IMR-90 (cell line): Measurements from ENCODE around the gene TRABD. TPM values are rescaled to one million over a fixed set of nuclear protein-coding genes. Genes with fewer than 3 reads are reported as not detected.

Experiments used
- ATAC-seq: fragments of 200-7000 bp; cut with Tn5 transposase; 2 replicates; pipeline ENCODE4 v1.9.1; 2020; ENCODE audit warnings: low read depth, mild to moderate bottlenecking, moderate library complexity
- BruUV-seq: library from RNA; stranded (reverse); fragments of 400-500 nt; replicated peaks from 2 replicates; lab custom pipeline; 2021; lab: Mats Ljungman, UMichigan
- CTCF ChIA-PET: fragments of 300-600 bp; formaldehyde crosslinking; extraction: SDS; loops from one replicate; lab custom pipeline; 2021; ENCODE audit warnings: antibody characterized with exemption; lab: Yijun Ruan, JAX
- POLR2A ChIA-PET: fragments of 300-600 bp; sonication (Branson Sonifier 250); formaldehyde crosslinking; loops from one replicate; lab custom pipeline; 2022; ENCODE audit warnings: antibody characterized with exemption; ENCODE audit not compliant: unreplicated experiment; lab: Charles Lee
- DNase-seq: peaks from one replicate; pipeline ENCODE4 v3.0.0; 2013
- H2AFZ ChIP-seq: replicated peaks from 2 replicates; pipeline ENCODE3; 2013; ENCODE audit warnings: low read length, mild to moderate bottlenecking; ENCODE audit not compliant: poor library complexity
- H2AK5ac ChIP-seq: 2 replicates; pipeline ENCODE4 v1.6.1; 2013; ENCODE audit warnings: low read depth, low read length, inconsistent platforms
- H2AK9ac ChIP-seq: replicated peaks from 2 replicates; pipeline ENCODE3; 2013; ENCODE audit warnings: mild to moderate bottlenecking, low read depth, low read length, moderate library complexity; ENCODE audit not compliant: poor library complexity
- H2BK120ac ChIP-seq: 2 replicates; pipeline ENCODE4 v1.6.1; 2013; ENCODE audit warnings: low read depth, low read length, inconsistent platforms
- H2BK15ac ChIP-seq: 3 replicates; pipeline ENCODE4 v1.6.1; 2013; ENCODE audit warnings: low read depth, low read length, inconsistent platforms
- H2BK20ac ChIP-seq: 2 replicates; pipeline ENCODE4 v1.6.1; 2013; ENCODE audit warnings: low read depth, mild to moderate bottlenecking, inconsistent platforms, low read length, moderate library complexity
- H2BK5ac ChIP-seq: 2 replicates; pipeline ENCODE4 v1.6.1; 2013; ENCODE audit warnings: mild to moderate bottlenecking, low read depth, low read length, inconsistent platforms; ENCODE audit not compliant: poor library complexity, severe bottlenecking
- H3K14ac ChIP-seq: replicated peaks from 2 replicates; pipeline ENCODE4 v1.6.1; 2013; ENCODE audit warnings: low read depth, low read length, inconsistent platforms
- H3K18ac ChIP-seq: 2 replicates; pipeline ENCODE4 v1.6.1; 2013; ENCODE audit warnings: low read depth, low read length, control low read depth
- H3K23ac ChIP-seq: 2 replicates; pipeline ENCODE4 v1.6.1; 2013; ENCODE audit warnings: low read depth, low read length, inconsistent platforms
- H3K27ac ChIP-seq: 2 replicates; pipeline ENCODE4 v1.5.1; 2013; ENCODE audit warnings: mild to moderate bottlenecking, control low read depth, low read length; ENCODE audit not compliant: insufficient read depth
- H3K27me3 ChIP-seq: 2 replicates; pipeline ENCODE4 v1.6.1; 2013; ENCODE audit warnings: low read length; ENCODE audit not compliant: control insufficient read depth, insufficient read depth
- H3K36me3 ChIP-seq: 2 replicates; pipeline ENCODE4 v1.6.1; 2013; ENCODE audit warnings: low read length, mixed read lengths; ENCODE audit not compliant: control insufficient read depth, insufficient read depth
- H3K4ac ChIP-seq: 2 replicates; pipeline ENCODE4 v1.6.1; 2013; ENCODE audit warnings: low read depth, low read length, inconsistent platforms
- H3K4me1 ChIP-seq: 2 replicates; pipeline ENCODE4 v1.6.1; 2013; ENCODE audit warnings: low read length, mixed read lengths; ENCODE audit not compliant: control insufficient read depth, insufficient read depth
- H3K4me2 ChIP-seq: 2 replicates; pipeline ENCODE4 v1.6.1; 2013; ENCODE audit warnings: low read depth, mild to moderate bottlenecking, control low read depth, low read length, moderate library complexity
- H3K4me3 ChIP-seq: 2 replicates; pipeline ENCODE4 v1.5.1; 2013; ENCODE audit warnings: low read depth, mild to moderate bottlenecking, control low read depth, low read length, moderate library complexity; ENCODE audit not compliant: insufficient read depth
- H3K56ac ChIP-seq: 2 replicates; pipeline ENCODE4 v1.6.1; 2013; ENCODE audit warnings: low read length, inconsistent platforms; ENCODE audit not compliant: insufficient read depth; ENCODE audit errors: extremely low read depth
- H3K79me1 ChIP-seq, 2 experiments: 2 replicates each; pipeline ENCODE4 v1.6.1; 2013; ENCODE audit warnings: low read length in 2 of 2, inconsistent platforms in 1 of 2, low read depth in 1 of 2
- H3K9ac ChIP-seq: 2 replicates; pipeline ENCODE4 v1.6.1; 2013; ENCODE audit warnings: low read depth, low read length, control low read depth
- H3K9me1 ChIP-seq: 2 replicates; pipeline ENCODE4 v1.6.1; 2013; ENCODE audit warnings: low read length, inconsistent platforms; ENCODE audit not compliant: insufficient read depth
- H3K9me3 ChIP-seq: 2 replicates; pipeline ENCODE4 v1.6.1; 2013; ENCODE audit warnings: low read length; ENCODE audit not compliant: control insufficient read depth, insufficient read depth
- H4K20me1 ChIP-seq: 2 replicates; pipeline ENCODE4 v1.6.1; 2013; ENCODE audit warnings: low read length, inconsistent platforms; ENCODE audit not compliant: insufficient read depth
- H4K5ac ChIP-seq: 2 replicates; pipeline ENCODE4 v1.6.1; 2013; ENCODE audit warnings: mild to moderate bottlenecking, low read depth, low read length, control low read depth
- H4K8ac ChIP-seq, 2 experiments: 2 replicates each; pipeline ENCODE4 v1.6.1; 2013; ENCODE audit warnings: low read depth in 2 of 2, low read length in 2 of 2, control low read depth in 1 of 2, inconsistent platforms in 1 of 2
- H4K91ac ChIP-seq: 2 replicates; pipeline ENCODE4 v1.6.1; 2013; ENCODE audit warnings: low read depth, low read length, inconsistent platforms; ENCODE audit not compliant: insufficient read depth
- BHLHE40 ChIP-seq: fragments of 150-350 bp; IDR thresholded peaks from 2 replicates; pipeline ENCODE4 v1.6.1; 2016; ENCODE audit warnings: mild to moderate bottlenecking, low read depth, low read length
- CEBPB ChIP-seq: IDR thresholded peaks from 2 replicates; pipeline ENCODE4 v1.6.1; 2012; ENCODE audit warnings: low read depth, low read length, improper control_type of control experiment
- CHD1 ChIP-seq: IDR thresholded peaks from 2 replicates; pipeline ENCODE4 v1.6.1; 2012; ENCODE audit warnings: low read depth, low read length, improper control_type of control experiment
- FOS ChIP-seq: fragments of 150-350 bp; IDR thresholded peaks from 2 replicates; pipeline ENCODE4 v1.6.1; 2016; ENCODE audit warnings: low read depth, low read length
- MAFK ChIP-seq: IDR thresholded peaks from 2 replicates; pipeline ENCODE4 v1.6.1; 2012; ENCODE audit warnings: low read depth, low read length, improper control_type of control experiment
- MAZ ChIP-seq: IDR thresholded peaks from 2 replicates; pipeline ENCODE4 v1.6.1; 2012; ENCODE audit warnings: low read depth, mild to moderate bottlenecking, low read length, improper control_type of control experiment, moderate library complexity, borderline replicate concordance
- MXI1 ChIP-seq: IDR thresholded peaks from 2 replicates; pipeline ENCODE4 v1.6.1; 2012; ENCODE audit warnings: low read depth, mild to moderate bottlenecking, low read length, moderate library complexity, borderline replicate concordance
- NFE2L2 ChIP-seq: fragments of 150-350 bp; IDR thresholded peaks from 2 replicates; pipeline ENCODE4 v1.6.1; 2016; ENCODE audit warnings: low read depth, mild to moderate bottlenecking, low read length
- POLR2A ChIP-seq: IDR thresholded peaks from 2 replicates; pipeline ENCODE4 v1.6.1; 2012; ENCODE audit warnings: mild to moderate bottlenecking, low read depth, low read length
- RAD21 ChIP-seq: IDR thresholded peaks from 2 replicates; pipeline ENCODE4 v1.6.1; 2012; ENCODE audit warnings: low read length, improper control_type of control experiment
- RCOR1 ChIP-seq: IDR thresholded peaks from 2 replicates; pipeline ENCODE4 v1.6.1; 2012; ENCODE audit warnings: mild to moderate bottlenecking, low read length, improper control_type of control experiment; ENCODE audit not compliant: insufficient replicate concordance
- RFX5 ChIP-seq: IDR thresholded peaks from 2 replicates; pipeline ENCODE4 v1.8.0; 2012; ENCODE audit warnings: low read depth, mild to moderate bottlenecking, low read length, moderate library complexity
- SMC3 ChIP-seq: fragments of 150-350 bp; IDR thresholded peaks from 2 replicates; pipeline ENCODE4 v1.6.1; 2016; ENCODE audit warnings: low read depth, mild to moderate bottlenecking, antibody characterized with exemption, low read length, moderate library complexity
- WGBS, 2 experiments: methylation state at CpG; one replicate each; pipeline versions ENCODE4 v1.1.5 to v1.1.7; 2013; ENCODE audit warnings: missing lambda C conversion rate in 2 of 2; ENCODE audit not compliant: insufficient read length in 1 of 2; ENCODE audit errors: extremely low coverage in 2 of 2; 5-methylcytosine and 5-hydroxymethylcytosine counted together
- dilution Hi-C: fragments of 300-500 bp; cut with HindIII; formaldehyde crosslinking; loops from one replicate; pipeline ENCODE4 v1.14.3; 2018; ENCODE audit warnings: low sequenced_read_pairs; ENCODE audit not compliant: unreplicated experiment
- in situ Hi-C: fragments of 300-500 bp; cut with MboI; formaldehyde crosslinking; loops from 3 replicates; pipeline ENCODE4 v1.14.3; 2019; ENCODE audit warnings: low sequenced_read_pairs, inconsistent platforms, mixed read lengths
- intact Hi-C: fragments of 100-400 bp; cut with micrococcal nuclease; formaldehyde crosslinking; loops from 2 replicates; pipeline ENCODE4 v1.10.0; 2022
- polyA plus RNA-seq, 3 experiments: library from polyadenylated mRNA; depleted of rRNA; stranded (reverse); fragments of >200 nt; gene quantifications; 2 replicates each; pipeline ENCODE4 v1.2.3, GENCODE V29; 2012; ENCODE audit warnings: low replicate concordance in 1 of 3
- total RNA-seq: library from RNA; depleted of rRNA; stranded (reverse); fragments of >200 nt; gene quantifications from 2 replicates; pipeline ENCODE4 v1.2.3, GENCODE V29; 2012
- TF ChIP-seq, protein P1 (sequence below): fragments of 150-350 bp; IDR thresholded peaks from 2 replicates; pipeline ENCODE4 v1.6.1; 2016; ENCODE audit warnings: low read depth, mild to moderate bottlenecking, low read length, moderate library complexity, borderline replicate concordance
- TF ChIP-seq, protein P2 (sequence below): fragments of 150-350 bp; IDR thresholded peaks from 2 replicates; pipeline ENCODE4 v1.6.1; 2017; ENCODE audit warnings: mild to moderate bottlenecking, antibody characterized with exemption, low read length, low read depth
- TF ChIP-seq, protein P3 (sequence below): conservative IDR thresholded peaks from 2 replicates; pipeline ENCODE4 v1.5.1; 2012; ENCODE audit warnings: mild to moderate bottlenecking, low read depth, low read length, improper control_type of control experiment

Gene TRABD
- total and polyA plus RNA-seq, 2 of the 4 experiments (the other 2 are of a cell fraction), result 13.4 to 42.7 TPM

DNA sequence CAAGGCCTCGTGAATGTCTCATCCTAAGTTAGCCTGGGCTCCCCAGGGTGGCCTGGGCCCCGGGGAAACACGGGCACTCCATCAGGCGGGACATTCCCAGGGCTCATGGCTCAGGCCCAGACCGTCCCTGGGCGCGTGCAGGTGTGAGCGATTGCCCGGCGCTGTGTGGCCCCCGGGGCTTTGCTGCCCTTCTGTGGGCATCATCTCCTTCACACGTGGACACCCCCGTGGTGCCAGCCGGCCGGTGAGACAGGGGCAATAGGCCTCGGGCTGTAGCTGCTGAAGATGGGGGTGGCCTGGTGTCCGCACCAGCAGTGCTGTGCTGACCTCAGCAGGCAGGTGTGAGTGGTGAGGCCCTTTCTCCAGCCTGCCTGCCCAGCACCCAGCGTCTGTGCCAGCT lies 10.5 kb downstream of the TRABD start:
- ATAC-seq, result no peak
- H3K18ac ChIP-seq, result no peak overlapping the region
- no peak overlapping the region for H2BK15ac ChIP-seq
- ChIA-PET POLR2A (interaction anchor here (0.6 kb wide), 1 partner anchor 19 kb away, joined by 3 read pairs; no protein-coding TSS in a partner anchor), CTCF (no interaction called here)
- no peaks in the 10 kb centered on the region for H3K9me3 ChIP-seq
- no peak overlapping the region for H2BK5ac ChIP-seq
- no peak overlapping the region for H3K14ac ChIP-seq
- BruUV-seq, result no TSS peak
- peaks cover 17% of the 10 kb centered on the region for H4K20me1 ChIP-seq
- in situ Hi-C loops (no loop called here), dilution Hi-C loops (no loop called here), intact Hi-C loops (no loop called here)
- H2BK120ac ChIP-seq, result no peak overlapping the region
- WGBS, 2 experiments, result 79% methylated on average over 3 of the region's 18 CpGs; no CpG with 5 or more reads in 1 of the 2 experiments
- no peak overlapping the region for H3K23ac ChIP-seq
- no peak overlapping the region for H3K9ac ChIP-seq
- no peak overlapping the region for H2AK5ac ChIP-seq
- no peak overlapping the region for H3K27ac ChIP-seq
- no peak overlapping the region for H4K5ac ChIP-seq
- H3K4ac ChIP-seq, result no peak overlapping the region
- H3K27me3 ChIP-seq, result no peaks in the 10 kb centered on the region
- no peak overlapping the region for H3K4me3 ChIP-seq
- 0 out of 2 replicates have a peak, but pooled peaks cover 1% of the 10 kb centered on the region for H3K9me1 ChIP-seq
- H3K56ac ChIP-seq, result no peak overlapping the region
- peaks cover 7 to 32% of the 10 kb centered on the region in 2 experiments; a peak in 3 of 4 replicates for H3K79me1 ChIP-seq
- no peak overlapping the region for H2AK9ac ChIP-seq
- H3K36me3 ChIP-seq, result peaks cover 34% of the 10 kb centered on the region
- no peak overlapping the region for H3K4me2 ChIP-seq
- H2BK20ac ChIP-seq, result no peak overlapping the region
- H4K91ac ChIP-seq, result no peak overlapping the region
- no peak overlapping the region for H4K8ac ChIP-seq
- H2AFZ ChIP-seq, result no peak overlapping the region
- TF ChIP-seq, protein P1, sequence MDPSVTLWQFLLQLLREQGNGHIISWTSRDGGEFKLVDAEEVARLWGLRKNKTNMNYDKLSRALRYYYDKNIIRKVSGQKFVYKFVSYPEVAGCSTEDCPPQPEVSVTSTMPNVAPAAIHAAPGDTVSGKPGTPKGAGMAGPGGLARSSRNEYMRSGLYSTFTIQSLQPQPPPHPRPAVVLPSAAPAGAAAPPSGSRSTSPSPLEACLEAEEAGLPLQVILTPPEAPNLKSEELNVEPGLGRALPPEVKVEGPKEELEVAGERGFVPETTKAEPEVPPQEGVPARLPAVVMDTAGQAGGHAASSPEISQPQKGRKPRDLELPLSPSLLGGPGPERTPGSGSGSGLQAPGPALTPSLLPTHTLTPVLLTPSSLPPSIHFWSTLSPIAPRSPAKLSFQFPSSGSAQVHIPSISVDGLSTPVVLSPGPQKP, result no peak
- TF ChIP-seq BHLHE40 (no peak), RCOR1 (no peak), SMC3 (no peak), CEBPB (no peak), MAFK (no peak), POLR2A (no peak), RAD21 (no peak), NFE2L2 (no peak), CHD1 (no peak), MXI1 (no peak), RFX5 (no peak), MAZ (no peak), FOS (no peak)
- TF ChIP-seq, protein P2, sequence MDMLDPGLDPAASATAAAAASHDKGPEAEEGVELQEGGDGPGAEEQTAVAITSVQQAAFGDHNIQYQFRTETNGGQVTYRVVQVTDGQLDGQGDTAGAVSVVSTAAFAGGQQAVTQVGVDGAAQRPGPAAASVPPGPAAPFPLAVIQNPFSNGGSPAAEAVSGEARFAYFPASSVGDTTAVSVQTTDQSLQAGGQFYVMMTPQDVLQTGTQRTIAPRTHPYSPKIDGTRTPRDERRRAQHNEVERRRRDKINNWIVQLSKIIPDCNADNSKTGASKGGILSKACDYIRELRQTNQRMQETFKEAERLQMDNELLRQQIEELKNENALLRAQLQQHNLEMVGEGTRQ, result no peak
- TF ChIP-seq, protein P3, sequence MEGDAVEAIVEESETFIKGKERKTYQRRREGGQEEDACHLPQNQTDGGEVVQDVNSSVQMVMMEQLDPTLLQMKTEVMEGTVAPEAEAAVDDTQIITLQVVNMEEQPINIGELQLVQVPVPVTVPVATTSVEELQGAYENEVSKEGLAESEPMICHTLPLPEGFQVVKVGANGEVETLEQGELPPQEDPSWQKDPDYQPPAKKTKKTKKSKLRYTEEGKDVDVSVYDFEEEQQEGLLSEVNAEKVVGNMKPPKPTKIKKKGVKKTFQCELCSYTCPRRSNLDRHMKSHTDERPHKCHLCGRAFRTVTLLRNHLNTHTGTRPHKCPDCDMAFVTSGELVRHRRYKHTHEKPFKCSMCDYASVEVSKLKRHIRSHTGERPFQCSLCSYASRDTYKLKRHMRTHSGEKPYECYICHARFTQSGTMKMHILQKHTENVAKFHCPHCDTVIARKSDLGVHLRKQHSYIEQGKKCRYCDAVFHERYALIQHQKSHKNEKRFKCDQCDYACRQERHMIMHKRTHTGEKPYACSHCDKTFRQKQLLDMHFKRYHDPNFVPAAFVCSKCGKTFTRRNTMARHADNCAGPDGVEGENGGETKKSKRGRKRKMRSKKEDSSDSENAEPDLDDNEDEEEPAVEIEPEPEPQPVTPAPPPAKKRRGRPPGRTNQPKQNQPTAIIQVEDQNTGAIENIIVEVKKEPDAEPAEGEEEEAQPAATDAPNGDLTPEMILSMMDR, result no peak
- H3K4me1 ChIP-seq, result peaks cover under 1% of the 10 kb centered on the region; the same call in 1 of the 2 replicates
- DNase-seq, result no peak
